Right atrium auricular region (tissue), 2 donors: Measurements from ENCODE around the gene AQP1. TPM values are rescaled to one million over a fixed set of nuclear protein-coding genes. Genes with fewer than 3 reads are reported as not detected.

Experiments
- DNase-seq: peaks from one replicate; pipeline ENCODE4 v3.0.0-alpha.2; 2019; ENCODE audit warnings: low spot score
- H3K27ac ChIP-seq, 2 donors: fragments of 200-600 bp; sonication (generic); 1 replicate in 1 of 2; 2 replicates in 1 of 2; pipeline ENCODE4 v1.5.1; 2016 to 2019
- H3K27me3 ChIP-seq, 2 donors: fragments of 200-600 bp; sonication (generic); one replicate each; pipeline versions ENCODE4 v1.5.1 to v1.6.0; 2017 to 2019
- H3K36me3 ChIP-seq: fragments of 200-600 bp; sonication (generic); one replicate; pipeline ENCODE4 v1.5.1; 2016
- H3K4me1 ChIP-seq, 2 donors: fragments of 200-600 bp; sonication (generic); one replicate each; pipeline versions ENCODE4 v1.5.1 to v1.6.0; 2017 to 2019
- H3K4me3 ChIP-seq, 2 donors: fragments of 200-600 bp; sonication (generic); 1 replicate in 1 of 2; 2 replicates in 1 of 2; pipeline ENCODE4 v1.5.1; 2017 to 2019; ENCODE audit warnings: mild to moderate bottlenecking in 1 of 2, moderate library complexity in 1 of 2
- H3K9me3 ChIP-seq, 2 donors: fragments of 200-600 bp; sonication (generic); one replicate each; pipeline ENCODE4 v1.5.1; 2019
- total RNA-seq, 2 donors: library from RNA; depleted of rRNA; stranded (reverse); fragments of >200 nt; gene quantifications; one replicate each; pipeline ENCODE4 v1.1.0, GENCODE V29; 2016
- TF ChIP-seq, protein P1 (sequence below), 2 donors: fragments of 200-600 bp; sonication (generic); IDR thresholded peaks; one replicate each; pipeline ENCODE4 v1.5.1; 2019; ENCODE audit warnings: antibody characterized with exemption in 2 of 2

AQP1 gene
- total RNA-seq, 2 donors from 2014 or later: 353 to 517 TPM

DNA sequence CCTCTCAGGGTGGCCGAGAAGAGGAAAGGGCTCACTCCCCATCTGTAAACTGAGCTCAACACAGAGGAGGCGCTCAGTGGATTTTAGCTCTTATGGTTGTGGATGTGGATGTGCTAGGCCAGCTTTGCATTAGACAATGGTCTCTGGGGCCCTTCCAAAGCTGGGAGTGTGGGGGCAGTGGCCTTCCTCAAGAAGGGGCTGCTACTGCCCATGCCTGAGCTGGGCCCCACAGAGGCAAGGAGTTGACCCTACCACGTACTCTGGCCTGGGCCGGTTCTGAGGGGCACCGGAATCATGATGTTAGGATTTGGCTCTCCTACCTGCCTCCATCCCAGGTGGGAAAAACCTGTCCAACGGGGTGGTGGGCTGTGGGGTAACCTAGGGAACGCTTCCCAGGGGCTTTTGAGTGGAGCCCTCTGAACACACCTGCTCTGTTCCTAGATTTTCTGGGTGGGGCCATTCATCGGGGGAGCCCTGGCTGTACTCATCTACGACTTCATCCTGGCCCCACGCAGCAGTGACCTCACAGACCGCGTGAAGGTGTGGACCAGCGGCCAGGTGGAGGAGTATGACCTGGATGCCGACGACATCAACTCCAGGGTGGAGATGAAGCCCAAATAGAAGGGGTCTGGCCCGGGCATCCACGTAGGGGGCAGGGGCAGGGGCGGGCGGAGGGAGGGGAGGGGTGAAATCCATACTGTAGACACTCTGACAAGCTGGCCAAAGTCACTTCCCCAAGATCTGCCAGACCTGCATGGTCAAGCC lies 11.5 kb downstream of the AQP1 start:
- Histone ChIP-seq H3K36me3 (peaks cover 32% of the 10 kb centered on the region), H3K27me3 (no peaks in the 10 kb centered on the region), H3K4me1 (peaks cover 0 to 66% of the 10 kb centered on the region in 2 donors), H3K4me3 (no peak overlapping the region), H3K27ac (peak overlapping the region; percentile 84 to 94), H3K9me3 (no peaks in the 10 kb centered on the region)
- peak; percentile 55 for DNase-seq
- TF ChIP-seq, protein P1, sequence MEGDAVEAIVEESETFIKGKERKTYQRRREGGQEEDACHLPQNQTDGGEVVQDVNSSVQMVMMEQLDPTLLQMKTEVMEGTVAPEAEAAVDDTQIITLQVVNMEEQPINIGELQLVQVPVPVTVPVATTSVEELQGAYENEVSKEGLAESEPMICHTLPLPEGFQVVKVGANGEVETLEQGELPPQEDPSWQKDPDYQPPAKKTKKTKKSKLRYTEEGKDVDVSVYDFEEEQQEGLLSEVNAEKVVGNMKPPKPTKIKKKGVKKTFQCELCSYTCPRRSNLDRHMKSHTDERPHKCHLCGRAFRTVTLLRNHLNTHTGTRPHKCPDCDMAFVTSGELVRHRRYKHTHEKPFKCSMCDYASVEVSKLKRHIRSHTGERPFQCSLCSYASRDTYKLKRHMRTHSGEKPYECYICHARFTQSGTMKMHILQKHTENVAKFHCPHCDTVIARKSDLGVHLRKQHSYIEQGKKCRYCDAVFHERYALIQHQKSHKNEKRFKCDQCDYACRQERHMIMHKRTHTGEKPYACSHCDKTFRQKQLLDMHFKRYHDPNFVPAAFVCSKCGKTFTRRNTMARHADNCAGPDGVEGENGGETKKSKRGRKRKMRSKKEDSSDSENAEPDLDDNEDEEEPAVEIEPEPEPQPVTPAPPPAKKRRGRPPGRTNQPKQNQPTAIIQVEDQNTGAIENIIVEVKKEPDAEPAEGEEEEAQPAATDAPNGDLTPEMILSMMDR (IDR thresholded peaks at IDR 0.05): no peak

DNA sequence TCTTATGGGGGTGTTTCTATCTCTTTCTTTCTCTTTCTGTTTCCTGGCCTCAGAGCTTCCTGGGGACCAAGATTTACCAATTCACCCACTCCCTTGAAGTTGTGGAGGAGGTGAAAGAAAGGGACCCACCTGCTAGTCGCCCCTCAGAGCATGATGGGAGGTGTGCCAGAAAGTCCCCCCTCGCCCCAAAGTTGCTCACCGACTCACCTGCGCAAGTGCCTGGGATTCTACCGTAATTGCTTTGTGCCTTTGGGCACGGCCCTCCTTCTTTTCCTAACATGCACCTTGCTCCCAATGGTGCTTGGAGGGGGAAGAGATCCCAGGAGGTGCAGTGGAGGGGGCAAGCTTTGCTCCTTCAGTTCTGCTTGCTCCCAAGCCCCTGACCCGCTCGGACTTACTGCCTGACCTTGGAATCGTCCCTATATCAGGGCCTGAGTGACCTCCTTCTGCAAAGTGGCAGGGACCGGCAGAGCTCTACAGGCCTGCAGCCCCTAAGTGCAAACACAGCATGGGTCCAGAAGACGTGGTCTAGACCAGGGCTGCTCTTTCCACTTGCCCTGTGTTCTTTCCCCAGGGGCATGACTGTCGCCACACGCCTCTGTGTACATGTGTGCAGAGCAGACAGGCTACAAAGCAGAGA lies 12.2 kb downstream of the AQP1 start:
- TF ChIP-seq, protein P1 (IDR thresholded peaks at IDR 0.05): no peak
- H3K27ac ChIP-seq: no peak overlapping the region
- H3K36me3 ChIP-seq: peaks cover 32% of the 10 kb centered on the region

DNA sequence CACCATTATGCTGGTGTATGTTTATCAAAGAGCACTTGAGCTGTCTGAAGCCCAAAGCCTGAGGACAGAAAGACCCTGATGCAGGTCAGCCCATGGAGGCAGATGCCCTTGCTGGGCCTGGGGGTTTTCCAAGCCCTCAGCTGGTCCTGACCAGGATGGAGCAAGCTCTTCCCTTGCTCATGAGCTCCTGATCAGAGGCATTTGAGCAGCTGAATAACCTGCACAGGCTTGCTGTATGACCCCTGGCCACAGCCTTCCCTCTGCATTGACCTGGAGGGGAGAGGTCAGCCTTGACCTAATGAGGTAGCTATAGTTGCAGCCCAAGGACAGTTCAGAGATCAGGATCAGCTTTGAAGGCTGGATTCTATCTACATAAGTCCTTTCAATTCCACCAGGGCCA lies 13.0 kb downstream of the AQP1 start:
- peaks cover 32% of the 10 kb centered on the region for H3K36me3 ChIP-seq
- no peaks in the 10 kb centered on the region for H3K9me3 ChIP-seq
- TF ChIP-seq, protein P1 (IDR thresholded peaks at IDR 0.05): no peak
- H3K4me1 ChIP-seq: peaks cover 0 to 53% of the 10 kb centered on the region in 2 donors
- H3K27me3 ChIP-seq: no peaks in the 10 kb centered on the region
- no peak overlapping the region for H3K4me3 ChIP-seq
- no peak for DNase-seq
- no peak overlapping the region for H3K27ac ChIP-seq

More for the DNA sequence above, 12.2 kb downstream of the AQP1 start:
- no peak overlapping the region for H3K4me3 ChIP-seq
- H3K4me1 ChIP-seq: peaks cover 0 to 59% of the 10 kb centered on the region in 2 donors
- no peak for DNase-seq
- H3K27me3 ChIP-seq: no peaks in the 10 kb centered on the region
- H3K9me3 ChIP-seq: no peaks in the 10 kb centered on the region

DNA sequence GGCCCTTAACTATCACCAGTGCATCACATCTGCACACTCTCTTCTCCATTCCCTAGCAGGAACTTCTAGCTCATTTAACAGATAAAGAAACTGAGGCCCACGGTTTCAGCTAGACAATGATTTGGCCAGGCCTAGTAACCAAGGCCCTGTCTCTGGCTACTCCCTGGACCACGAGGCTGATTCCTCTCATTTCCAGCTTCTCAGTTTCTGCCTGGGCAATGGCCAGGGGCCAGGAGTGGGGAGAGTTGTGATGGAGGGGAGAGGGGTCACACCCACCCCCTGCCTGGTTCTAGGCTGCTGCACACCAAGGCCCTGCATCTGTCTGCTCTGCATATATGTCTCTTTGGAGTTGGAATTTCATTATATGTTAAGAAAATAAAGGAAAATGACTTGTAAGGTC lies 13.5 kb downstream of the AQP1 start:
- H3K4me1 ChIP-seq: peaks cover 0 to 48% of the 10 kb centered on the region in 2 donors
- no peaks in the 10 kb centered on the region for H3K27me3 ChIP-seq
- H3K27ac ChIP-seq: no peak overlapping the region
- no peak overlapping the region for H3K4me3 ChIP-seq
- H3K9me3 ChIP-seq: no peaks in the 10 kb centered on the region
- H3K36me3 ChIP-seq: peaks cover 32% of the 10 kb centered on the region
- TF ChIP-seq, protein P1 (IDR thresholded peaks at IDR 0.05): no peak
- DNase-seq: no peak

DNA sequence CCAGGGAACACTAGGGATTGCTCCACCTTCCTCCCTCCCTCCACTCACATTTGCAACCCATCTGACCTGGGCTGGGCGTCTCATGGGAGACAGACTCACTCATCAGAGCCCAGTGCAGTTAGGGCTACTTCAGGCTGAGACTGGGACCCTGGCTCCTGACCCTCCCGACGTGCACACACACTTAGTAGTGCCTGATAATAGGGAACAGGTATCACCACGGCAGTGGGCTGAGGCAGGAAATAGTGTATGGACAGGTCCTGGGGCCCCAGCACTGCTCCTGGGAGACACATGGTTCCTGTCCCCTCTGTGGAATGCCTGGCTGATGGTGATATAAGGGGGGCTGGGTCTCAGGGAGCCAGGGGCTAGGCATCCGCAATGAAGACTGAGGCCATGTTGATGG lies 14.3 kb downstream of the AQP1 start:
- TF ChIP-seq, protein P1 (IDR thresholded peaks at IDR 0.05): no peak
- peak overlapping the region in 1 of 2 donors; percentile 17 for H3K27ac ChIP-seq

More for the DNA sequence above, 14.3 kb downstream of the AQP1 start:
- H3K27me3 ChIP-seq: no peaks in the 10 kb centered on the region
- DNase-seq: no peak
- H3K9me3 ChIP-seq: no peaks in the 10 kb centered on the region
- H3K4me3 ChIP-seq: no peak overlapping the region
- H3K36me3 ChIP-seq: peaks cover 32% of the 10 kb centered on the region
- peaks cover 0 to 48% of the 10 kb centered on the region in 2 donors for H3K4me1 ChIP-seq
